ENCODE measurements around the gene MT1E.
"Not testable (repeated sequence)": the region's sequence is repeated elsewhere in the genome, so short reads cannot be mapped to it uniquely, and the experiment has no call there.

Gene MT1E

DNA sequence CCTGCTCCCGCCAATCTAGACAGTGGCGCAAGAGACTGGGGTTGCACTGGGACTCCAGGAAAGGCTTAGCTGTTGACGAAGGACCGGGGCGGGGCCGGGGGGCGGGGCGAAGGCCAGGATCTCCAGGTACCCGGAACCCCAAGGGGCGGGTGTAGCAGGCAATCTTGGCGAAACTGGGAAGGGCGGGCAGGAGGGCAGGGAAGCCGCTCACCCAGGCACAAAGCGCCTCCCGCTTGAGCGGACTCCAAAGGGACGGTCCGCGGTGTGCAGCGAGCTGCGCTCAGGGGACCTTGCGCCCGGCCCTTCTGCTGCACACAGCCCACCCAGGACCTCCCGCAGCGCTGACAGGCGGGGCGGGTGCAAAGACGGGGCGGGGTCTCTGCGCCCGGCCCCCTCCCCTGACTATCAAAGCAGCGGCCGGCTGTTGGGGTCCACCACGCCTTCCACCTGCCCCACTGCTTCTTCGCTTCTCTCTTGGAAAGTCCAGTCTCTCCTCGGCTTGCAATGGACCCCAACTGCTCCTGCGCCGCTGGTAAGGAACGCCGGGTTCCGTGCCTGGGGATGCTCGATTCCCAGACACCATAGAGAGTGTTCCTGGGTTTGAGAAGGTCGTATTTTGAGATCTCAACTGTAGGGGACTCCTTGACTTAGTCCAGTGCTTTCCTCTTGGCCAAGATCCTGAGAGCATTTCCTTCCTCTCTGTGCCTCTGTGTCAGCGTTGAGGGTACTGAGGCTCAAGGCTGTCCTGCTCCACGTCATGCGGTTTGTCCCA, 32.2 kb downstream of the MT1E start, which contains the start of gene MT1F:
TSS of gene MT1F (plus strand) at position 405 of the 772 bp plus-strand sequence. CDS start at position 505, 100 bp downstream.
- FAIRE-seq = no peak
- DNase-seq (ENCODE audit: insufficient read length, low spot score) = no peak
- TF ChIP-seq POLR2A (IDR thresholded peaks at IDR 0.05; ENCODE audit: low read depth, low read length) = no peak

DNA sequence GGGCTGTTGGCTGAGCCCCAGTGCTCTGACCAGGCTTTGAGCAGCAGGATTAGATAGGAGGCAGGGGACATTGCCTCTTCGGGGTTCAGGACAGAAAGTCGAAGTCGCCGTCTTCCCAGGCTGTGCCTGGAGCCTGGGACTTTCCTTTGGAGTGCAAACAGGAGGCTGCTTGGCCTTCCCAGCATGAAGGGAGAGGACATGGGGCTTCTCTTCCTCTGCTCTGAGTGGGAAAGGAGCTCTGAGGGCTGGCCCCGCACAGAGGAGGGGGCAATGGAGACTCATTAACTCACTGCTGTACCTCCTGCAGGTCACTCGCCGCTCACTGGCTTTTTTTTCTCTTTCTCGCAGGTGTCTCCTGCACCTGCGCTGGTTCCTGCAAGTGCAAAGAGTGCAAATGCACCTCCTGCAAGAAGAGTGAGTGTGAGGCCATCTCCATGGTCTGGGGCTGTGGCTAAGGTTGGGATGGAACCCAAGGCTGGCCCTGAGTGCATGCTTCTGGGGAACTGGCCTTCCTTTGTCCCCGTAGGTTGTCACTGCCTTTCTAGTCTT, 32.8 kb downstream of the MT1E start:
- no peak for FAIRE-seq
- DNase-seq (ENCODE audit: insufficient read length, low spot score) = no peak
- TF ChIP-seq POLR2A (IDR thresholded peaks at IDR 0.05; ENCODE audit: low read depth, low read length) = no peak

- no peak for TF ChIP-seq POLR2A (IDR thresholded peaks at IDR 0.05; ENCODE audit: low read depth, low read length)
- no peak for DNase-seq (ENCODE audit: insufficient read length, low spot score)
- FAIRE-seq = no peak
Observed at GRCh38 chr16:56662357-56663354, 37.1 kb downstream of the MT1E start.

DNA sequence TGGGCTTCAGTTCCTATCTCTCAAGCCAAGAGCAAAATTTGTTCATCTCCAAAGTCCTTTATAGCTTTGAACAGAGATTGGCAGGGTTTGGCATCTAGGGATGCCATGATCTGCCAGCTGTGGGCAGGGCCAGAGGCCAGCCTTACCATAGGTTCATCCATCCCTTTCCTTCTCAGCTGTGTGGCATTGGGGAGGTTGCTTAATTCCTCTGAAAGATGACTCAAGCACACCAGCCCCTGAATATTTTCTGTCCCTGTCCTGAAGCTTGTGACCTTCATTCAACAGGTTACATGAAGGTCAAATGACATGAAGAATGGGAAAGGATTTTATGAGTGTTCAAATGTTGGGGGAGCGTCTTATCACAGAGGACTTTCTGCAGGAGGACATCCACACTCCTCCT, 38.9 kb downstream of the MT1E start:
- TF ChIP-seq POLR2A (IDR thresholded peaks at IDR 0.05; ENCODE audit: low read depth, low read length) = no peak
- FAIRE-seq (no peak), DNase-seq (ENCODE audit: insufficient read length, low spot score) (no peak)

DNA sequence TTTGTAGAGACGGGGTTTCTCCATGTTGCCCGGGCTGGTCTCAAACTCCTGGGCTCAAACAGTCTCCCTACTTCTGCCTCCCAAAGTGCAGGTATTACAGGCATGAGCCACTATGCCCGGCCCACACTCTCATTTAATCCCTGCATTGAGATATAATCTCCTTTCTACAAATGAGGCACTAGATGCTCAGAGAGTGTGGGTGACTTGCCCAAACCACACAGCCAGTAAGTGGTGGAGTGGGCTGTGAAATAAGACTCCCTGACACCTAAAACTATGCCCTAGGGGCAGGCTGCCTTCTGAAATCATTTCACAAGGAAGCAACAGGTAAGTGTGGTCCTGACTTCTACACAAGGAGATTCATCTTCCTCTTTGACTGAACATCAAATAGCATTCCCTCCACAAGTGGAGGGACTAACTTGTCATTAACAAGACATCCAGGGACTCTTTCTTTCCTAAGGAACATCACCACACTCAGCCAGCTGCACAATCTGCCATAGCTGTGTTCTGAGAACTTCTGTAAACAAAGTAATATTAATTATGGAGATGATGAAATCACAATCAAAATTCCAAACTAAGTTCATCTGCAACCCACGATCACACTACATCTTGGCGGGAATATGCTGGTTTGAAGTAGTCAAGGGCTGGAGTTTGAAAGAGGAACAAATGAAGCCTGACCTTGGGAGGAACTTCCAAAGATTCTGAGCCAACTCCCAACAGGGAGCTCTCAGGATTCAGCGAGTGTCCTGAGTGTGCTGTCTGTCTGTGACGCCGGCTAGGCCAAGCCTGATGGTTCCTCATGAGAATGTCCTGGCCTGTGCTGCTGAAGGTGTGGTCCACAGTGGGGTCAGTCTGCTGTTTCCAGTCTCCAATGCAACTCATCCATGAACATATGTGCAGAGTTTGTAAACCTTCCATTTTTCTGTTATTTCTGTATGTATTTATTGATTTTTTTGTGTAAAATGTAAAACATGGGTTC, 40.0 kb downstream of the MT1E start:
- not testable (repeated sequence) for DNase-seq (ENCODE audit: insufficient read length, low spot score); FAIRE-seq

- FAIRE-seq (no peak), DNase-seq (ENCODE audit: insufficient read length, low spot score) (no peak)
- TF ChIP-seq POLR2A (IDR thresholded peaks at IDR 0.05; ENCODE audit: low read depth, low read length) = no peak
Observed at GRCh38 chr16:56667581-56668571, 42.3 kb downstream of the MT1E start, which contains the start of gene MT1G. TSS of gene MT1G (minus strand) at chr16:56668065. CDS start at chr16:56667993, 72 bp downstream.

- no peak for DNase-seq (ENCODE audit: insufficient read length, low spot score)
- no peak for FAIRE-seq
- no peak for TF ChIP-seq POLR2A (IDR thresholded peaks at IDR 0.05; ENCODE audit: low read depth, low read length)
Observed at GRCh38 chr16:56669005-56669839, 43.6 kb downstream of the MT1E start, which contains the start of gene MT1H. TSS of gene MT1H (plus strand) at chr16:56669814. CDS start at chr16:56669885, 71 bp downstream.

DNA sequence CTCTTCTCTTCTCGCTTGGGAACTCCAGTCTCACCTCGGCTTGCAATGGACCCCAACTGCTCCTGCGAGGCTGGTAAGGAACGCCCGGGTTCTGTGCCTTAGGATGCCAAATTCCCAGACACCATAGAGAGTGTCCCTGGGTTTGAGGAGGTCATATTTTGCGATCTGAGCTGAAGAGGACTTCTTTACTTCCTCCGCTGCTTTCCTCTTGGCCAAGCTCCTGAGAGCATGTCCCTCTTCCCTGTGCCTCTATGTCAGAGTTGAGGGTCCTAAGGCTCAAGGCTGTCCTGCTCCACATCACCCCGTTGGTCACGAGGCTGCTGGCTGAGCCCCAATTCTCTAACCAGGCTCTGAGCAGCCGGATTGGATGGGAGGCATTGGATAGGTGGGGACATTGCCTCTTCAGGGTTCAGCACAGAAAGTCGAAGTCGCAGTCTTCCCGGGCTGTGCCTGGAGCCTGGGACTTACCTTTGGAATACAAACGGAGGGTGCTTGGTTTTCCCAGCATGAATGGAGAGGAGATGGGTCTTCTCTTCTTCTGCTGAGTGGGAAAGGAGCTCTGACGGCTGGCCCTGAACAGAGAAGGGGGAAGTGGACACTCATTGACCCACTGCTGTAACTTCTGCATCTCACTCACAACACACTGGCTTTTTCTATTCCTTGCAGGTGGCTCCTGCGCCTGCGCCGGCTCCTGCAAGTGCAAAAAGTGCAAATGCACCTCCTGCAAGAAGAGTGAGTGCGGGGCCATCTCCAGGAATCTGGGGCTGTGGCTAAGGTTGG, 44.4 kb downstream of the MT1E start:
- DNase-seq (ENCODE audit: insufficient read length, low spot score) (no peak), FAIRE-seq (no peak)
- TF ChIP-seq POLR2A (IDR thresholded peaks at IDR 0.05; ENCODE audit: low read depth, low read length) = no peak

GRCh38 chr16:56670620-56670934, 45.0 kb downstream of the MT1E start:
- no peak for TF ChIP-seq POLR2A (IDR thresholded peaks at IDR 0.05; ENCODE audit: low read depth, low read length)
- no peak for DNase-seq (ENCODE audit: insufficient read length, low spot score)
- FAIRE-seq = no peak

DNA sequence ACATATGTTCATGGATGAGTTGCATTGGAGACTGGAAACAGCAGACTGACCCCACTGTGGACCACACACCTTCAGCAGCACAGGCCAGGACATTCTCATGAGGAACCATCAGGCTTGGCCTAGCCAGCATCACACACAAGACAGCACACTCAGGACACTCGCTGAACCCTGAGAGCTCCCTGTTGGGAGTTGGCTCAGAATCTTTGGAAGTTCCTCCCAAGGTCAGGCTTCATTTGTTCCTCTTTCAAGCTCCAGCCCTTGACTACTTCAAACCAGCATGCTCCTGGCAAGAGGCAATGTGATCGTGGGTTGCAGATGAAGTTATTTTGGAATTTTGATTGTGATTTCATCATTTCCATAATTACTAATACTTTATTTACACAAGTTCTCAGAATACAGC, 46.1 kb downstream of the MT1E start:
- not testable (repeated sequence) for FAIRE-seq; DNase-seq (ENCODE audit: insufficient read length, low spot score)

- not testable (repeated sequence) for DNase-seq (ENCODE audit: insufficient read length, low spot score); FAIRE-seq
Observed at GRCh38 chr16:56672171-56672570, 46.6 kb downstream of the MT1E start.
